Prostate gland (tissue), 2 donors: Measurements from ENCODE around the gene SIGLEC9. TPM values are rescaled to one million over a fixed set of nuclear protein-coding genes. Genes with fewer than 3 reads are reported as not detected.

Experiments
- DNase-seq: peaks from one replicate; pipeline ENCODE4 v3.0.0-alpha.2; 2019; ENCODE audit warnings: low spot score
- H3K27ac ChIP-seq, 2 donors: fragments of 200-600 bp; sonication (generic); 2 replicates each; pipeline ENCODE4 v1.5.1; 2017 to 2019
- H3K27me3 ChIP-seq: fragments of 200-600 bp; sonication (generic); replicated peaks from 2 replicates; pipeline ENCODE4 v1.5.1; 2019; ENCODE audit not compliant: insufficient read depth
- H3K36me3 ChIP-seq, 2 donors: fragments of 200-600 bp; sonication (generic); 1 replicate in 1 of 2; 2 replicates in 1 of 2; pipeline versions ENCODE4 v1.5.1 to v1.8.1; 2017 to 2019
- H3K4me1 ChIP-seq: fragments of 200-600 bp; sonication (generic); replicated peaks from 2 replicates; pipeline ENCODE4 v1.5.1; 2019
- H3K4me3 ChIP-seq, 2 donors: fragments of 200-600 bp; sonication (generic); 2 replicates each; pipeline ENCODE4 v1.5.1; 2017 to 2019
- H3K9me3 ChIP-seq: fragments of 200-600 bp; sonication (generic); 2 replicates; pipeline ENCODE4 v1.5.1; 2017
- POLR2A ChIP-seq: fragments of 450-650 bp; IDR thresholded peaks from one replicate; pipeline ENCODE4 v1.6.1; 2016; ENCODE audit warnings: antibody characterized with exemption, mild to moderate bottlenecking
- POLR2AphosphoS5 ChIP-seq: sonication (generic); formaldehyde crosslinking; IDR thresholded peaks from one replicate; pipeline ENCODE4 v1.6.1; 2017; ENCODE audit warnings: antibody characterized with exemption
- WGBS: methylation state at CpG from one replicate; pipeline ENCODE4 v1.1.5; 2018; 5-methylcytosine and 5-hydroxymethylcytosine counted together
- intact Hi-C: fragments of 100-400 bp; cut with DNase I; formaldehyde crosslinking; loops from one replicate; pipeline ENCODE4 v1.14.2; 2022
- total RNA-seq, 2 donors: library from RNA; depleted of rRNA; stranded (reverse); fragments of >200 nt; gene quantifications; one replicate each; pipeline ENCODE4 v1.1.0, GENCODE V29; 2016
- TF ChIP-seq, protein P1 (sequence below), 4 experiments: fragments of 200-600 bp in 2 of 4; fragments of 450-650 bp in 2 of 4; sonication (generic) in 2 of 4; IDR thresholded peaks; 1 replicate in 3 of 4; 2 replicates in 1 of 4; pipeline ENCODE4 v1.5.1; 2016 to 2019; ENCODE audit warnings: antibody characterized with exemption in 4 of 4, mild to moderate bottlenecking in 2 of 4, moderate library complexity in 2 of 4

Gene SIGLEC9
- total RNA-seq, 2 donors from 2014 or later, result 0.77 to 8.2 TPM

DNA sequence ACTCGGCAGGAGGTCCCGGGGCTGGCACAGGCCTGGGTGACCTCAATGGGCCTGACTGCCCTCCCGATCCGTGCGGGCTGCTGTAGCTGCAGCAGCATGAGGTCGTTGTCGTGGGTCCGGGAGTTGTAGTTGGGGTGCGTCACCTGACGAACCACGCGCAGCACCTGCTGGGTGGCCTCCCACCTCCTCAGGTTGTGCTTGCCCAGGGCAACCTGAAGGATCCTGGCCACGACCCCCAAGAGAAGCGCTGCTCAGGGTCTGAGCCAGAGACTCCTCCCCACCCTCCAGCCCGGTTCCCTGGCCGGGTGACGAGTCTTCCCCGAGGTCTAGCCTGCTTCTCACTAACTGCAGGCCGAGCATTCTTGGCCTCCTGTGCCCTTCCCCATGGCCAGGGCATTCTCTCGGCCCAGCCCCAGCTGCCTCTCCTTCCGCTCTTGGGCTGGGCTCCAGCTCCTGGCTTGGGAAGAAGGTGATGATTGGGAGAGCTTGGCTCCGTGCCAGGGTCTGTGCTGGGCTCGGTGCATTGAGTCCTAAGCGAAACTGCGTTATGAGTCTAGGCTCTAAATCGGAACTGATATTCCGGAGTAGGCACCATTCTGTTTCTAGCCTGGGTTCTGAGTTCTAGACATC is 45.1 kb upstream of the SIGLEC9 start:
- no peak for TF ChIP-seq POLR2A
- TF ChIP-seq, protein P1, sequence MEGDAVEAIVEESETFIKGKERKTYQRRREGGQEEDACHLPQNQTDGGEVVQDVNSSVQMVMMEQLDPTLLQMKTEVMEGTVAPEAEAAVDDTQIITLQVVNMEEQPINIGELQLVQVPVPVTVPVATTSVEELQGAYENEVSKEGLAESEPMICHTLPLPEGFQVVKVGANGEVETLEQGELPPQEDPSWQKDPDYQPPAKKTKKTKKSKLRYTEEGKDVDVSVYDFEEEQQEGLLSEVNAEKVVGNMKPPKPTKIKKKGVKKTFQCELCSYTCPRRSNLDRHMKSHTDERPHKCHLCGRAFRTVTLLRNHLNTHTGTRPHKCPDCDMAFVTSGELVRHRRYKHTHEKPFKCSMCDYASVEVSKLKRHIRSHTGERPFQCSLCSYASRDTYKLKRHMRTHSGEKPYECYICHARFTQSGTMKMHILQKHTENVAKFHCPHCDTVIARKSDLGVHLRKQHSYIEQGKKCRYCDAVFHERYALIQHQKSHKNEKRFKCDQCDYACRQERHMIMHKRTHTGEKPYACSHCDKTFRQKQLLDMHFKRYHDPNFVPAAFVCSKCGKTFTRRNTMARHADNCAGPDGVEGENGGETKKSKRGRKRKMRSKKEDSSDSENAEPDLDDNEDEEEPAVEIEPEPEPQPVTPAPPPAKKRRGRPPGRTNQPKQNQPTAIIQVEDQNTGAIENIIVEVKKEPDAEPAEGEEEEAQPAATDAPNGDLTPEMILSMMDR (IDR thresholded peaks at IDR 0.05), result no peak
- TF ChIP-seq POLR2AphosphoS5, result no peak
- 73% methylated on average over 17 of the region's 27 CpGs for WGBS
- DNase-seq, result no peak
- Histone ChIP-seq H3K27ac (no peak overlapping the region), H3K27me3 (no peaks in the 10 kb centered on the region), H3K9me3 (no peaks in the 10 kb centered on the region), H3K4me3 (no peak overlapping the region), H3K4me1 (no peaks in the 10 kb centered on the region), H3K36me3 (no peaks in the 10 kb centered on the region)
- intact Hi-C loops, result no loop called here

DNA sequence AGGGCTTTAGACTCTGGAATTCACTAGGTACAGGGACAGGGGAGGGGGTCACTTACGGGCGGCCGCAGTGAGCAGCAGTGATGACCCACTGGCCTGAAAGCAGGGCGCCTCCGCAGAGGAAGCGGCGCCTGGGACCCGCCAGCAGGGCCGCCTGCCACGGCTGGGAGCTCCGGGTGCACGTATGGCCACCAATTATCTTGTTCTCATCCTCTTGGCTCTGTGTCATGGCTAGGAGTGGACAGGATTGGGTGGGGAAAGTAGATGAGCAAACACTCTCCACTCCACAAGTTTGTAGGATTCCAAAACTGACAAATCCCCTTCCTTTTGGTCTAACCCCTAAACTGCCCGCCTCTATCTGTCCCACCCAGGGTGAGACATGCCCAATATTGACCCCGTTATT is 43.2 kb upstream of the SIGLEC9 start:
- Histone ChIP-seq H3K4me3 (no peak overlapping the region), H3K9me3 (no peaks in the 10 kb centered on the region), H3K4me1 (no peaks in the 10 kb centered on the region), H3K36me3 (no peaks in the 10 kb centered on the region), H3K27me3 (no peaks in the 10 kb centered on the region), H3K27ac (no peak overlapping the region)
- 93% methylated on average over 14 of the region's 14 CpGs for WGBS
- no peak for DNase-seq
- no peak for TF ChIP-seq POLR2AphosphoS5
- TF ChIP-seq POLR2A, result no peak
- TF ChIP-seq, protein P1 (IDR thresholded peaks at IDR 0.05), result no peak
- intact Hi-C loops, result no loop called here

DNA sequence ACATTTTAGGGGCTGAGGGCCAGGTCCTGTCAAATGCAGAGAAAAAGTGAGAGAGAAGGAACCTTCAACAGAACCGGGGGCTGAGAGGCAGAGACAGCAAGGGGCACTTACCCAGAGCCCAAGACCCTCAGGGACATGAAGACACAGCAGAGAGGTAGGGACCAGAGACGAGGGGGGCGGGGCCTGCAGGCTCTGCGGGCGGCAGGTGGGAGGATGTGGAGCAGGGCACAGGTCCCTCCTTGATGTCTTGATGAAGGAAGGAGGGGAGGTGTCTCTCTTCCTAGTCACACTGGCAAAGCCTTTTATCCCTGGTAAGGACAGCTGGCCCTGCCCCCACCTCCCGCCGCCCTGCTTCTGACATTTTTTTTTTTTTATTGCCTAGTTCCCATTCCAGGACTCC is 42.1 kb upstream of the SIGLEC9 start, which contains the start of gene KLK14:
TSS of gene KLK14 (minus strand) at position 277 of the 400 bp plus-strand sequence. CDS start at position 4, 273 bp downstream.
- no peak within 1 kb of the TSS for H3K27ac ChIP-seq
- H3K9me3 ChIP-seq, result no peaks in the 10 kb centered on the region
- no peak for DNase-seq
- intact Hi-C loops, result no loop called here
- H3K27me3 ChIP-seq, result no peaks in the 10 kb centered on the region
- no peaks in the 10 kb centered on the region for H3K36me3 ChIP-seq
- TF ChIP-seq, protein P1 (IDR thresholded peaks at IDR 0.05), result no peak
- TF ChIP-seq POLR2AphosphoS5, result no peak
- no peak for TF ChIP-seq POLR2A
- WGBS, result 11% methylated on average over 7 of the region's 7 CpGs
- H3K4me1 ChIP-seq, result no peaks in the 10 kb centered on the region
- H3K4me3 ChIP-seq, result no peak within 1 kb of the TSS

DNA sequence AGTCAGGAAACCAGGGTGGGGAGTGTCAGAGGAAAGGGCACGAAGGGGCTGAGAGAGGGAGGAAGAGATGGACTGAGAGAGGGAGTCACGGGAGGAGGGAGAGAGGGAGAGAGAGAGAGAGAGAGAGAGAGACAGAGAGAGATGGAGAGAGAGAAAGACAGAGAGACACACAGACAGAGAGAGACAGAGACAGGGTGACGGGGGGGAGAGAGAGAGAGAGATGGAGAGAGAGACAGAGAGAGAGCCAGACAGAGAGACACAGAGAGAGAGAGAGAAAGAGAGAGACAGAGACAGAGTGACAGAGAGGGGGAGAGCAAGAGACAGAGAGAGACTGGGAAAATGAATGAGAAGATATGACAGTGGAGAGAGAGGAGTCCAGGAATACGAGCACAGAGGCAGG is 41.5 kb upstream of the SIGLEC9 start:
- WGBS, result 51% methylated on average over 4 of the region's 4 CpGs
- no peak overlapping the region for H3K27ac ChIP-seq

More for the DNA sequence above, 41.5 kb upstream of the SIGLEC9 start:
- no peak for DNase-seq
- no peaks in the 10 kb centered on the region for H3K9me3 ChIP-seq
- no peak overlapping the region for H3K4me3 ChIP-seq
- H3K36me3 ChIP-seq, result no peaks in the 10 kb centered on the region
- H3K4me1 ChIP-seq, result no peaks in the 10 kb centered on the region
- no peak for TF ChIP-seq POLR2AphosphoS5
- no peak for TF ChIP-seq POLR2A
- TF ChIP-seq, protein P1 (IDR thresholded peaks at IDR 0.05), result no peak
- intact Hi-C loops, result no loop called here
- no peaks in the 10 kb centered on the region for H3K27me3 ChIP-seq
